KMS-11 (cell line): Measurements from ENCODE around the gene RIOK2.

Experiments
- H2AFZ ChIP-seq: fragments of 200-600 bp; sonication (generic); 2 replicates; pipeline ENCODE4 v1.6.1; 2016; ENCODE audit warnings: antibody characterized with exemption, mixed run types, low read depth
- H3K27ac ChIP-seq: fragments of 200-600 bp; sonication (generic); 2 replicates; pipeline ENCODE4 v1.6.1; 2016; ENCODE audit warnings: mild to moderate bottlenecking, mixed run types
- H3K27me3 ChIP-seq: fragments of 200-600 bp; sonication (generic); 2 replicates; pipeline ENCODE4 v1.6.1; 2017; ENCODE audit warnings: mild to moderate bottlenecking, low read depth, mixed run types, moderate library complexity; ENCODE audit not compliant: insufficient read depth
- H3K36me3 ChIP-seq: fragments of 200-600 bp; sonication (generic); 2 replicates; pipeline ENCODE4 v1.6.1; 2017; ENCODE audit warnings: mild to moderate bottlenecking, mixed run types; ENCODE audit not compliant: insufficient read depth
- H3K4me1 ChIP-seq: fragments of 200-600 bp; sonication (generic); 2 replicates; pipeline ENCODE4 v1.6.1; 2016; ENCODE audit warnings: mild to moderate bottlenecking, low read depth, mixed run types; ENCODE audit not compliant: poor library complexity, severe bottlenecking
- H3K4me2 ChIP-seq: fragments of 200-600 bp; sonication (generic); 2 replicates; pipeline ENCODE4 v1.7.0; 2016; ENCODE audit warnings: mild to moderate bottlenecking, mixed run types
- H3K4me3 ChIP-seq: fragments of 200-600 bp; sonication (generic); IDR thresholded peaks from 2 replicates; pipeline ENCODE4 v1.6.1; 2017; ENCODE audit warnings: low read depth, low read length, mixed read lengths; ENCODE audit not compliant: insufficient read depth
- H3K79me2 ChIP-seq: fragments of 200-600 bp; sonication (generic); 2 replicates; pipeline ENCODE4 v1.6.1; 2016; ENCODE audit warnings: low read depth, mixed run types; ENCODE audit not compliant: insufficient read depth
- H3K9ac ChIP-seq: fragments of 200-600 bp; sonication (generic); 2 replicates; pipeline ENCODE4 v1.6.1; 2016; ENCODE audit warnings: mild to moderate bottlenecking, mixed run types
- H4K20me1 ChIP-seq: fragments of 200-600 bp; sonication (generic); 2 replicates; pipeline ENCODE4 v1.6.1; 2016; ENCODE audit warnings: mild to moderate bottlenecking, mixed run types; ENCODE audit not compliant: insufficient read depth
- TF ChIP-seq, protein P1 (sequence below): fragments of 200-600 bp; sonication (generic); conservative IDR thresholded peaks from 2 replicates; pipeline ENCODE4 v1.6.1; 2017; ENCODE audit warnings: low read depth, mild to moderate bottlenecking, antibody characterized with exemption, low read length, moderate library complexity, mixed read lengths

RIOK2 gene

DNA sequence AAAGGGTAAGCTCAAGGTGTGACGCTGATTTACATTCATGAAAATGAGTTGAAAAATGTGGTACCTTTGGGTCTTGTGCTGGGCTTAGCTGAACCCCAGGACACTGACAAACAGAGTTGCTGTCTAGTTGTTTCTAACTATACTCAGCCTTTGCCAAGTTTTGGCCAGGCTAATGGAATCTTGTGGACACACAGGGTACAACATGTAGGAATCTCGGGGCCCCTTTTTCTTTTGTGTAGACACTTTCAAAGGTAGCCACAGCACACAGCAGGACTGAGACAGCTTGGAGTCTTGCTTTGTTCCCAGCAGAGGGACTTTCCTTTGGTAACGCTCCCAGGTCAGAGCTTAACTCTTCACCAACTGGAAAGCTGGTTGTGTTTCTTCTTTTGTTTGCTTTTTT, 48.4 kb downstream of the RIOK2 start:
- Histone ChIP-seq H3K27ac (no peak overlapping the region), H3K4me2 (peak overlapping the region; percentile 14), H3K79me2 (no peaks in the 10 kb centered on the region), H3K4me1 (peaks cover 20% of the 10 kb centered on the region), H3K36me3 (no peaks in the 10 kb centered on the region), H3K27me3 (no peaks in the 10 kb centered on the region), H2AFZ (peak overlapping the region; percentile 15; the same call in 1 of the 2 replicates), H4K20me1 (no peaks in the 10 kb centered on the region), H3K4me3 (no peak overlapping the region), H3K9ac (no peak overlapping the region)
- TF ChIP-seq, protein P1, sequence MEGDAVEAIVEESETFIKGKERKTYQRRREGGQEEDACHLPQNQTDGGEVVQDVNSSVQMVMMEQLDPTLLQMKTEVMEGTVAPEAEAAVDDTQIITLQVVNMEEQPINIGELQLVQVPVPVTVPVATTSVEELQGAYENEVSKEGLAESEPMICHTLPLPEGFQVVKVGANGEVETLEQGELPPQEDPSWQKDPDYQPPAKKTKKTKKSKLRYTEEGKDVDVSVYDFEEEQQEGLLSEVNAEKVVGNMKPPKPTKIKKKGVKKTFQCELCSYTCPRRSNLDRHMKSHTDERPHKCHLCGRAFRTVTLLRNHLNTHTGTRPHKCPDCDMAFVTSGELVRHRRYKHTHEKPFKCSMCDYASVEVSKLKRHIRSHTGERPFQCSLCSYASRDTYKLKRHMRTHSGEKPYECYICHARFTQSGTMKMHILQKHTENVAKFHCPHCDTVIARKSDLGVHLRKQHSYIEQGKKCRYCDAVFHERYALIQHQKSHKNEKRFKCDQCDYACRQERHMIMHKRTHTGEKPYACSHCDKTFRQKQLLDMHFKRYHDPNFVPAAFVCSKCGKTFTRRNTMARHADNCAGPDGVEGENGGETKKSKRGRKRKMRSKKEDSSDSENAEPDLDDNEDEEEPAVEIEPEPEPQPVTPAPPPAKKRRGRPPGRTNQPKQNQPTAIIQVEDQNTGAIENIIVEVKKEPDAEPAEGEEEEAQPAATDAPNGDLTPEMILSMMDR: no peak

DNA sequence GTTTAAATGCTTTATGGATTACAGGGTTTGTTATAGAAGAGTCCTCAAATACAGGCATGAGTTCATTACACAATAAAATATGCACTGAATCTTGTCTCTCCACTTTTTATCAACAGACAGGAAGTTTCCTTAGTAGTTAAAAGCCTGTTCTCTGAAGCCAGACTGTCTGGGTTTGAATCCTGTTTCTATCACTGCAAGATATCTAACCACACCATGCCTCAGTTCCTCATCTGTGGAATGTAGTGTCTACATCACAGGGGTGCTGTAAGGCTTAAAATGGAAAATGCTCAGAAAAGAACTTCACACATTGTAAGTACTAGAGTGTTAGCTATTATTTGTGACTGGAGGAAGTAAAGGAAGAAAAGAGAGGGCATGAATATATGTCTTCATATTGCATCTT, 49.9 kb downstream of the RIOK2 start:
- H3K9ac ChIP-seq: no peak overlapping the region
- H3K4me1 ChIP-seq: peaks cover 20% of the 10 kb centered on the region
- TF ChIP-seq, protein P1: no peak
- H2AFZ ChIP-seq: no peak overlapping the region
- no peak overlapping the region for H3K27ac ChIP-seq
- H3K79me2 ChIP-seq: no peaks in the 10 kb centered on the region
- no peak overlapping the region for H3K4me2 ChIP-seq
- H3K27me3 ChIP-seq: no peaks in the 10 kb centered on the region
- H3K4me3 ChIP-seq: no peak overlapping the region
- H3K36me3 ChIP-seq: no peaks in the 10 kb centered on the region
- no peaks in the 10 kb centered on the region for H4K20me1 ChIP-seq

DNA sequence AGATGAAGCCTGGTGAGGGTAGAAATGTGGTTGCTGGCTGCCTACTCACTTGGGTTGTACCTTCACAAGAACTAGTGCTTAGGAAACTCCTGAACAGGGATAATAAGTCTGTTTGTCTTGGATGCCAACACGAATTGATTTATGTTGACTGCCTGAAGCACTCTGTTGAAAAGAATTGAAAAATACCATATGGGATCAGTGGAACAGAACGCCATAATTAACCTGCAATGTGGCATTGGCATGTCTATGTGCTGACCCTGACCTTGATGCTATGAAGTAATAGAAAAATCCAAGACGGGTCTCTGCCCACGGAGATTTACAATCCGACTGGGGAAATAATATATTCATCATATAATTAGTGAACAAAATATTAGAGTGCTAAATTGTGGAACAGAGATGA, 51.1 kb downstream of the RIOK2 start:
- TF ChIP-seq, protein P1: no peak
- Histone ChIP-seq H2AFZ (no peak overlapping the region), H3K4me1 (peaks cover 20% of the 10 kb centered on the region), H4K20me1 (no peaks in the 10 kb centered on the region), H3K36me3 (no peaks in the 10 kb centered on the region), H3K79me2 (no peaks in the 10 kb centered on the region), H3K4me2 (no peak overlapping the region), H3K27ac (no peak overlapping the region), H3K9ac (no peak overlapping the region), H3K27me3 (no peaks in the 10 kb centered on the region), H3K4me3 (no peak overlapping the region)

DNA sequence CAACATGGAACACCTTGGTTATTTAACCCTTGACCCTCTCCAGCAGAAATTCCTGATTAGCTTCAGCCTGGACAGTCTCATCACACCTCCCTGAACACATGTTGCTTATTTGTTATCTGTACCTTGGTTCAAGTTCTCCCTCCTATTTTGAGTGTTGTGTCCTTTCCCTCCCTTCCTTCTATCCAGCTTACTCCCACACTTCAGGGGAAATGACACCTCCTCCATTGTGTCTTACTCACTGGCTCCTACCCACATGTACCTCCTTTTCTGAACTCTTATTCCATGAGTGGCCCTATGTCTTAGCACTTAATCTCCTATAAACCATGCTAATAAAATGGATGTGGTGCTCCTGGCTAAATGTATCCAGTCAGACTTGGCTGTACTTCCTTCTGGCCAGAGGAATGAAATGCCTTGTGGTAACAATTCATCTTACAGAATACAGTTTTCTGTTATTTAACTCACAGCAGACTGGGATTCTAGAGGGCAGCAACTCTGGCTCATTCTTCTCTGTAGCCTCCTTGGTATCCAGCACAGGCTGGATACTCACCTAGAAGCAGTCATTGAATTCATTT, 51.8 kb downstream of the RIOK2 start:
- Histone ChIP-seq H3K27ac (no peak overlapping the region), H3K36me3 (no peaks in the 10 kb centered on the region), H3K9ac (no peak overlapping the region), H3K27me3 (no peaks in the 10 kb centered on the region), H2AFZ (no peak overlapping the region), H4K20me1 (no peaks in the 10 kb centered on the region), H3K4me2 (no peak overlapping the region), H3K4me3 (no peak overlapping the region), H3K79me2 (no peaks in the 10 kb centered on the region), H3K4me1 (peaks cover 20% of the 10 kb centered on the region)
- TF ChIP-seq, protein P1: no peak
